Panc1 (cell line): ENCODE results near the gene MYCN.

Experiments used
- POLR2AphosphoS5 ChIP-seq: IDR thresholded peaks from 2 replicates; pipeline ENCODE4 v1.6.1; 2012; ENCODE audit warnings: mild to moderate bottlenecking, low read depth, low read length, moderate library complexity
- SIN3A ChIP-seq: IDR thresholded peaks from 2 replicates; pipeline ENCODE4 v1.6.1; 2012; ENCODE audit warnings: low read depth, mild to moderate bottlenecking, low read length, moderate library complexity, borderline replicate concordance; ENCODE audit not compliant: insufficient read depth
- TF ChIP-seq, protein P1 (sequence below): fragments of 450-650 bp; IDR thresholded peaks from 2 replicates; pipeline ENCODE4 v1.5.1; 2017; ENCODE audit warnings: mild to moderate bottlenecking

DNA sequence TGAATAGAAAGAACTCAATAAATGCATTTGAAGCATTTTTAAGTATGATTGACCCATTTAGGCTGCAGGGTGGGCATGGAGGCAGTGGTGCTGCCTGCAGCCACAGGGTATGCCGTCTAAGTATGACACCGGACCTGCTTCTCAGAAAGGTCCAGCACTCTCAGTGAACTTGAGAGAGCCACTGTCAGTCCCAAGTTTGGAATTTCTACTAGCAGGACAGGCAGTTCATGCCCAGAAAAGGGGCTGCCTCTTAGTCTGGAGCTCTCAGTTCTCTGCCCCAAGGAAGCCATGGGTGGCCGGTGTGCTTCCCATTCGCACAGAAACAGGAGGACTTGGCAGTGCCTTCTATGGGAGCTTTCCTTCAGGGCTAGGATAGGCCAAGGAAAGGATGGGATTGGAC, 24.0 kb upstream of the MYCN start:
- TF ChIP-seq, protein P1, sequence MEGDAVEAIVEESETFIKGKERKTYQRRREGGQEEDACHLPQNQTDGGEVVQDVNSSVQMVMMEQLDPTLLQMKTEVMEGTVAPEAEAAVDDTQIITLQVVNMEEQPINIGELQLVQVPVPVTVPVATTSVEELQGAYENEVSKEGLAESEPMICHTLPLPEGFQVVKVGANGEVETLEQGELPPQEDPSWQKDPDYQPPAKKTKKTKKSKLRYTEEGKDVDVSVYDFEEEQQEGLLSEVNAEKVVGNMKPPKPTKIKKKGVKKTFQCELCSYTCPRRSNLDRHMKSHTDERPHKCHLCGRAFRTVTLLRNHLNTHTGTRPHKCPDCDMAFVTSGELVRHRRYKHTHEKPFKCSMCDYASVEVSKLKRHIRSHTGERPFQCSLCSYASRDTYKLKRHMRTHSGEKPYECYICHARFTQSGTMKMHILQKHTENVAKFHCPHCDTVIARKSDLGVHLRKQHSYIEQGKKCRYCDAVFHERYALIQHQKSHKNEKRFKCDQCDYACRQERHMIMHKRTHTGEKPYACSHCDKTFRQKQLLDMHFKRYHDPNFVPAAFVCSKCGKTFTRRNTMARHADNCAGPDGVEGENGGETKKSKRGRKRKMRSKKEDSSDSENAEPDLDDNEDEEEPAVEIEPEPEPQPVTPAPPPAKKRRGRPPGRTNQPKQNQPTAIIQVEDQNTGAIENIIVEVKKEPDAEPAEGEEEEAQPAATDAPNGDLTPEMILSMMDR = no peak
- TF ChIP-seq POLR2AphosphoS5 (no peak), SIN3A (no peak)
